GM12878 (cell line): ENCODE data around the gene TNRC6B. TPM values are rescaled to one million over a fixed set of nuclear protein-coding genes. Genes with fewer than 3 reads are reported as not detected.
A peak's percentile ranks its signal among the peaks of the same experiment; 100 is the strongest.

Source experiments
- ATAC-seq: fragments of 200-7000 bp; cut with Tn5 transposase; 3 replicates; pipeline ENCODE4 v1.9.1; 2020; ENCODE audit warnings: mild to moderate bottlenecking, moderate library complexity
- Bru-seq: library from RNA; stranded (reverse); fragments of 400-500 nt; gene quantifications from one replicate; lab custom pipeline; 2021; lab: Mats Ljungman, UMichigan
- BruChase-seq, 2 experiments: library from RNA; stranded (reverse); fragments of 400-500 nt; gene quantifications; one replicate each; lab custom pipeline; 2021; lab: Mats Ljungman, UMichigan
- BruUV-seq: library from RNA; stranded (reverse); fragments of 400-500 nt; replicated peaks from 2 replicates; lab custom pipeline; 2021; lab: Mats Ljungman, UMichigan
- CTCF ChIA-PET: fragments of 300-600 bp; sonication (Branson Sonifier 250); formaldehyde crosslinking; extraction: SDS; loops from one replicate; lab custom pipeline; 2021; ENCODE audit warnings: inconsistent platforms; lab: Yijun Ruan, JAX
- POLR2A ChIA-PET: fragments of 350-600 bp; formaldehyde crosslinking; extraction: SDS; loops from one replicate; lab custom pipeline; 2021; ENCODE audit warnings: inconsistent platforms; lab: Charles Lee
- RAD21 ChIA-PET: fragments of 300-600 bp; sonication (Branson Sonifier 250); formaldehyde crosslinking; loops from one replicate; lab custom pipeline; 2023; ENCODE audit warnings: antibody characterized with exemption; ENCODE audit not compliant: unreplicated experiment; lab: Charles Lee
- SMC1A ChIA-PET: fragments of 300-600 bp; sonication (Branson Sonifier 250); formaldehyde crosslinking; loops from one replicate; lab custom pipeline; 2023; ENCODE audit not compliant: unreplicated experiment, uncharacterized antibody; lab: Charles Lee
- DNase-seq: peaks from one replicate; pipeline ENCODE4 v3.0.0-alpha.2; 2011; ENCODE audit warnings: low read depth, low spot score
- FAIRE-seq: peaks from 3 replicates; lab custom pipeline; 2011; peaks lifted over from hg19 to GRCh38; lab: Jason Lieb, UNC
- H2AFZ ChIP-seq: 2 replicates; pipeline ENCODE4 v1.6.0; 2011; ENCODE audit warnings: low read depth, low read length, control low read depth; ENCODE audit not compliant: control insufficient read depth
- H3K27ac ChIP-seq: 2 replicates; pipeline ENCODE4 v1.5.1; 2011; ENCODE audit warnings: control low read depth; ENCODE audit not compliant: control insufficient read depth, insufficient read depth
- H3K27me3 ChIP-seq, 2 experiments: replicated peaks in 1 of 2; 2 replicates each; pipeline versions ENCODE4 v1.6.0 to v1.6.1; 2011; ENCODE audit warnings: low read length in 1 of 2; ENCODE audit not compliant: control insufficient read depth in 2 of 2, insufficient read depth in 2 of 2
- H3K36me3 ChIP-seq, 2 experiments: 2 replicates each; pipeline ENCODE4 v1.5.1; 2011; ENCODE audit warnings: low read length in 1 of 2; ENCODE audit not compliant: control insufficient read depth in 2 of 2, insufficient read depth in 2 of 2
- H3K4me1 ChIP-seq: 2 replicates; pipeline ENCODE4 v1.6.1; 2011; ENCODE audit warnings: mild to moderate bottlenecking, low read length, moderate library complexity, mixed read lengths; ENCODE audit not compliant: control insufficient read depth, insufficient read depth
- H3K4me2 ChIP-seq: 2 replicates; pipeline ENCODE4 v1.6.0; 2011; ENCODE audit warnings: control low read depth; ENCODE audit not compliant: control insufficient read depth, insufficient read depth
- H3K4me3 ChIP-seq: fragments of 200-600 bp; sonication (generic); 2 replicates; pipeline ENCODE4 v1.5.1; 2016
- H3K79me2 ChIP-seq: 2 replicates; pipeline ENCODE4 v1.6.0; 2011; ENCODE audit warnings: low read length; ENCODE audit not compliant: control insufficient read depth, insufficient read depth
- H3K9ac ChIP-seq: 2 replicates; pipeline ENCODE4 v1.8.0; 2011; ENCODE audit warnings: low read length, control low read depth, mixed read lengths; ENCODE audit not compliant: control insufficient read depth, insufficient read depth
- H3K9me3 ChIP-seq: replicated peaks from 3 replicates; pipeline ENCODE4 v1.5.1; 2011; ENCODE audit warnings: mild to moderate bottlenecking, low read length; ENCODE audit not compliant: control insufficient read depth, insufficient read depth
- H4K20me1 ChIP-seq: 2 replicates; pipeline ENCODE4 v1.6.0; 2011; ENCODE audit not compliant: control insufficient read depth, insufficient read depth
- CBFB ChIP-seq: IDR thresholded peaks from 2 replicates; pipeline ENCODE4 v1.6.1; 2016; ENCODE audit warnings: antibody characterized with exemption, low read depth
- JUNB ChIP-seq: IDR thresholded peaks from 2 replicates; pipeline ENCODE4 v1.6.1; 2016; ENCODE audit warnings: antibody characterized with exemption, mild to moderate bottlenecking
- MEF2A ChIP-seq: IDR thresholded peaks from 2 replicates; pipeline ENCODE4 v1.6.1; 2011; ENCODE audit warnings: low read depth, mild to moderate bottlenecking, low read length, moderate library complexity; ENCODE audit not compliant: insufficient read depth
- MTA3 ChIP-seq: IDR thresholded peaks from 2 replicates; pipeline ENCODE4 v1.6.1; 2012; ENCODE audit warnings: low read length, inconsistent platforms, borderline replicate concordance
- RB1 ChIP-seq: fragments of 450-650 bp; formaldehyde crosslinking; IDR thresholded peaks from 2 replicates; pipeline ENCODE4 v1.6.1; 2017; ENCODE audit warnings: mild to moderate bottlenecking, borderline replicate concordance
- SIX5 ChIP-seq: IDR thresholded peaks from 2 replicates; pipeline ENCODE4 v1.6.1; 2011; ENCODE audit warnings: mild to moderate bottlenecking, low read depth, low read length, moderate library complexity; ENCODE audit not compliant: severe bottlenecking
- SKIL ChIP-seq: fragments of 450-650 bp; IDR thresholded peaks from 2 replicates; pipeline ENCODE4 v1.6.1; 2017; ENCODE audit warnings: mild to moderate bottlenecking, low read depth, inconsistent platforms; ENCODE audit not compliant: poor library complexity, severe bottlenecking
- SMAD1 ChIP-seq: fragments of 450-650 bp; IDR thresholded peaks from 2 replicates; pipeline ENCODE4 v1.6.1; 2018; ENCODE audit warnings: mild to moderate bottlenecking, low read depth; ENCODE audit not compliant: partially characterized antibody
- WGBS: methylation state at CpG from one replicate; pipeline ENCODE4 v1.1.6; 2016; ENCODE audit warnings: low lambda C conversion rate; ENCODE audit not compliant: insufficient replicate concordance, insufficient coverage; ENCODE audit errors: missing lambda C conversion rate; 5-methylcytosine and 5-hydroxymethylcytosine counted together
- in situ Hi-C: fragments of 300-500 bp; cut with MboI; formaldehyde crosslinking; loops from 9 replicates; pipeline ENCODE4 v1.14.3; 2018; ENCODE audit warnings: mixed read lengths
- intact Hi-C: fragments of 100-400 bp; cut with micrococcal nuclease; formaldehyde crosslinking; loops from one replicate; pipeline ENCODE4 v1.14.2; 2022; ENCODE audit not compliant: unreplicated experiment
- long read RNA-seq, 2 experiments: library from polyadenylated mRNA; unstranded; transcript quantifications; one replicate each; pipeline ENCODE4 v2.0.0, GENCODE V29; 2019 to 2020
- polyA minus RNA-seq, 3 experiments: library from RNA; depleted of rRNA, polyadenylated mRNA; stranded (reverse); fragments of >200 nt; gene quantifications; 2 replicates each; pipeline ENCODE4 v1.2.3, GENCODE V29; 2011
- polyA plus RNA-seq, 11 experiments: library from polyadenylated mRNA; depleted of rRNA in 4 of 11; unstranded in 6 of 11; stranded (reverse) in 5 of 11; fragments of >200 nt; fragmentation: Nextera tagmentation in 4 of 11; fragmentation: Illumina TruSeq in 1 of 11; extraction: Ambion mirVana in 4 of 11; extraction: Trizol in 1 of 11; gene quantifications; 1 replicate in 1 of 11; 2 replicates in 10 of 11; pipeline versions ENCODE4 v1.2.1 to v1.2.3, GENCODE V29; 2011 to 2016; ENCODE audit warnings: inconsistent platforms in 2 of 11, missing spikeins in 2 of 11, low read depth in 1 of 11
- total RNA-seq, 4 experiments: library from RNA; depleted of rRNA in 3 of 4; stranded (reverse); fragments of >200 nt in 3 of 4; fragmentation: Illumina TruSeq in 1 of 4; extraction: Trizol in 1 of 4; gene quantifications; 2 replicates each; pipeline versions ENCODE4 v1.2.1 to v1.2.3, GENCODE V29; 2013 to 2021
- TF ChIP-seq, protein P1 (sequence below): IDR thresholded peaks from 2 replicates; pipeline ENCODE4 v1.6.1; 2012; ENCODE audit warnings: low read length, inconsistent platforms

TNRC6B gene, protein sequence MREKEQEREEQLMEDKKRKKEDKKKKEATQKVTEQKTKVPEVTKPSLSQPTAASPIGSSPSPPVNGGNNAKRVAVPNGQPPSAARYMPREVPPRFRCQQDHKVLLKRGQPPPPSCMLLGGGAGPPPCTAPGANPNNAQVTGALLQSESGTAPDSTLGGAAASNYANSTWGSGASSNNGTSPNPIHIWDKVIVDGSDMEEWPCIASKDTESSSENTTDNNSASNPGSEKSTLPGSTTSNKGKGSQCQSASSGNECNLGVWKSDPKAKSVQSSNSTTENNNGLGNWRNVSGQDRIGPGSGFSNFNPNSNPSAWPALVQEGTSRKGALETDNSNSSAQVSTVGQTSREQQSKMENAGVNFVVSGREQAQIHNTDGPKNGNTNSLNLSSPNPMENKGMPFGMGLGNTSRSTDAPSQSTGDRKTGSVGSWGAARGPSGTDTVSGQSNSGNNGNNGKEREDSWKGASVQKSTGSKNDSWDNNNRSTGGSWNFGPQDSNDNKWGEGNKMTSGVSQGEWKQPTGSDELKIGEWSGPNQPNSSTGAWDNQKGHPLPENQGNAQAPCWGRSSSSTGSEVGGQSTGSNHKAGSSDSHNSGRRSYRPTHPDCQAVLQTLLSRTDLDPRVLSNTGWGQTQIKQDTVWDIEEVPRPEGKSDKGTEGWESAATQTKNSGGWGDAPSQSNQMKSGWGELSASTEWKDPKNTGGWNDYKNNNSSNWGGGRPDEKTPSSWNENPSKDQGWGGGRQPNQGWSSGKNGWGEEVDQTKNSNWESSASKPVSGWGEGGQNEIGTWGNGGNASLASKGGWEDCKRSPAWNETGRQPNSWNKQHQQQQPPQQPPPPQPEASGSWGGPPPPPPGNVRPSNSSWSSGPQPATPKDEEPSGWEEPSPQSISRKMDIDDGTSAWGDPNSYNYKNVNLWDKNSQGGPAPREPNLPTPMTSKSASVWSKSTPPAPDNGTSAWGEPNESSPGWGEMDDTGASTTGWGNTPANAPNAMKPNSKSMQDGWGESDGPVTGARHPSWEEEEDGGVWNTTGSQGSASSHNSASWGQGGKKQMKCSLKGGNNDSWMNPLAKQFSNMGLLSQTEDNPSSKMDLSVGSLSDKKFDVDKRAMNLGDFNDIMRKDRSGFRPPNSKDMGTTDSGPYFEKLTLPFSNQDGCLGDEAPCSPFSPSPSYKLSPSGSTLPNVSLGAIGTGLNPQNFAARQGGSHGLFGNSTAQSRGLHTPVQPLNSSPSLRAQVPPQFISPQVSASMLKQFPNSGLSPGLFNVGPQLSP (N-terminal part only)
- total RNA-seq (2013; cell fraction: nucleolus; rRNA removed), result 182 and 212 TPM in 2 replicates
- total RNA-seq (2014; rRNA removed) (15.5 and 15.9 TPM in 2 replicates), total RNA-seq (2014; rRNA removed; fragmentation: Illumina TruSeq; extraction: Trizol) (16.9 and 19.3 TPM in 2 replicates), total RNA-seq (2021) (29.6 and 31.5 TPM in 2 replicates), polyA plus RNA-seq (2011; rRNA removed) (10.0 and 12.3 TPM in 2 replicates), polyA plus RNA-seq (2014; fragmentation: Illumina TruSeq; extraction: Trizol) (7.6 and 10.6 TPM in 2 replicates), polyA plus RNA-seq (2014; fragmentation: Nextera tagmentation; extraction: Ambion mirVana) (10 to 100 TPM in 1 of 2 experiments, 1 to 10 TPM in 1; 3.6 to 25.3 TPM), polyA plus RNA-seq (2014; rRNA removed) (7.9 and 8.4 TPM in 2 replicates), polyA plus RNA-seq (2016; fragmentation: Nextera tagmentation; extraction: Ambion mirVana) (10 to 100 TPM; 24.4 to 32.8 TPM), polyA minus RNA-seq (2011; rRNA and poly(A)+ RNA removed) (39.5 and 39.6 TPM in 2 replicates), Bru-seq, nascent RNA (percentile 85 among the genes with signal in this experiment), BruChase-seq, experiment 1, labeled RNA remaining after a 6-hour chase (percentile 81 among the genes with signal in this experiment), BruChase-seq, experiment 2, labeled RNA remaining after a 2-hour chase (percentile 86 among the genes with signal in this experiment)
- polyA plus RNA-seq (2011; ENCODE audit: low read depth), result 4.7 TPM
- 10.3 and 12.0 TPM in 2 replicates for polyA plus RNA-seq (2011; cell fraction: cytosol; rRNA removed)
- polyA plus RNA-seq (2011; cell fraction: nucleus; rRNA removed), result 15.6 and 16.3 TPM in 2 replicates
- polyA plus RNA-seq (2012), result 11.0 and 12.2 TPM in 2 replicates
- 10.4 and 13.5 TPM in 2 replicates for polyA minus RNA-seq (2011; cell fraction: cytosol; rRNA and poly(A)+ RNA removed)
- polyA minus RNA-seq (2011; cell fraction: nucleus; rRNA and poly(A)+ RNA removed), result 31.7 and 54.8 TPM in 2 replicates
- long read RNA-seq, experiment 1, partial matches to known transcripts, result 2 of 6 reads
- long read RNA-seq, experiment 1, other reads (novel, unspliced or antisense), result 4 of 6 reads
- long read RNA-seq, experiment 2, partial matches to known transcripts, result 10 of 23 reads
- long read RNA-seq, experiment 2, other reads (novel, unspliced or antisense), result 12 of 23 reads

- intact Hi-C loops (loop anchor here (2.0 kb wide), 1 partner anchor 133 kb away; no protein-coding TSS in a partner anchor), in situ Hi-C loops (no loop called here)
- WGBS, result 3% methylated on average over 10 of the region's 10 CpGs
- Histone ChIP-seq H2AFZ (peak within 1 kb of the TSS; percentile 68), H3K27me3 (no peaks in the 10 kb centered on the region), H3K4me3 (peak within 1 kb of the TSS; percentile 60), H3K36me3 (no peaks in the 10 kb centered on the region), H3K4me1 (peaks cover 9% of the 10 kb centered on the region), H4K20me1 (no peaks in the 10 kb centered on the region), H3K9me3 (no peaks in the 10 kb centered on the region), H3K79me2 (peaks cover 46% of the 10 kb centered on the region), H3K9ac (peak within 1 kb of the TSS; percentile 77), H3K27ac (peak within 1 kb of the TSS; percentile 81), H3K4me2 (peak within 1 kb of the TSS; percentile 94)
- ATAC-seq (peak; percentile 92), FAIRE-seq (peak; percentile 98), DNase-seq (peak; percentile 98)
- ChIA-PET SMC1A (interaction anchor here (0.6 to 5.4 kb wide), 29 partner anchors 10 to 356 kb away, joined by 3 to 43 read pairs (median 4); partner anchors contain the start of gene ADSL), POLR2A (interaction anchor here (0.6 to 2.7 kb wide), 16 partner anchors 10 to 170 kb away, joined by 3 to 16 read pairs (median 3); partner anchors contain the start of gene ADSL), RAD21 (interaction anchor here (0.7 to 5.0 kb wide), 22 partner anchors 13 to 721 kb away, joined by 3 to 45 read pairs (median 4); partner anchors contain the start of gene ADSL), CTCF (interaction anchor here (0.6 to 3.8 kb wide), 12 partner anchors 8 to 344 kb away, joined by 3 to 26 read pairs (median 3); partner anchors contain the start of gene ADSL)
- TSS peak; percentile 79 for BruUV-seq
- no peak for TF ChIP-seq RB1
- TF ChIP-seq SKIL, result peak; percentile 31
- TF ChIP-seq SMAD1, result peak; percentile 74
- 0 out of 2 replicates have a peak, but pooled peaks have one; percentile 67 for TF ChIP-seq MEF2A
- peak; percentile 86; the same call in 1 of the 2 replicates for TF ChIP-seq MTA3
- TF ChIP-seq, protein P1, sequence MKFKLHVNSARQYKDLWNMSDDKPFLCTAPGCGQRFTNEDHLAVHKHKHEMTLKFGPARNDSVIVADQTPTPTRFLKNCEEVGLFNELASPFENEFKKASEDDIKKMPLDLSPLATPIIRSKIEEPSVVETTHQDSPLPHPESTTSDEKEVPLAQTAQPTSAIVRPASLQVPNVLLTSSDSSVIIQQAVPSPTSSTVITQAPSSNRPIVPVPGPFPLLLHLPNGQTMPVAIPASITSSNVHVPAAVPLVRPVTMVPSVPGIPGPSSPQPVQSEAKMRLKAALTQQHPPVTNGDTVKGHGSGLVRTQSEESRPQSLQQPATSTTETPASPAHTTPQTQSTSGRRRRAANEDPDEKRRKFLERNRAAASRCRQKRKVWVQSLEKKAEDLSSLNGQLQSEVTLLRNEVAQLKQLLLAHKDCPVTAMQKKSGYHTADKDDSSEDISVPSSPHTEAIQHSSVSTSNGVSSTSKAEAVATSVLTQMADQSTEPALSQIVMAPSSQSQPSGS, result peak; percentile 63
- peak; percentile 16 for TF ChIP-seq SIX5
- no peak; the same call in 1 of the 2 replicates for TF ChIP-seq JUNB
- 0 out of 2 replicates have a peak, but pooled peaks have one; percentile 76 for TF ChIP-seq CBFB
Observed at GRCh38 chr22:40177738-40178416, at the start of gene TNRC6B. TNRC6B (plus strand) TSS chr22:40177925; CDS start chr22:40178136, 211 bp downstream.
